Keratinocyte (primary cell): Measurements from ENCODE around the gene ACACA.

Experiments
- CTCF ChIP-seq, 3 experiments: IDR thresholded peaks in 1 of 3; conservative IDR thresholded peaks in 1 of 3; optimal IDR thresholded peaks in 1 of 3; 2 replicates in 2 of 3; 3 replicates in 1 of 3; pipeline versions ENCODE3 to v1.5.1; 2011; ENCODE audit warnings: low read length in 3 of 3, mild to moderate bottlenecking in 3 of 3, moderate library complexity in 2 of 3, control low read depth in 1 of 3, inconsistent platforms in 1 of 3; ENCODE audit not compliant: insufficient read depth in 2 of 3; ENCODE audit errors: extremely low read depth in 1 of 3
- EZH2 ChIP-seq: IDR thresholded peaks from one replicate; pipeline ENCODE4 v1.6.1; 2012; ENCODE audit warnings: inconsistent platforms, mild to moderate bottlenecking, low read length, moderate library complexity

GRCh38 chr17:37225465-37225864 lies 181.2 kb downstream of the ACACA start:
- TF ChIP-seq CTCF (optimal IDR thresholded peaks at IDR 0.05 in 1 of 3, IDR thresholded peaks at IDR 0.05 in 1 of 3, conservative IDR thresholded peaks at IDR 0.05 in 1 of 3; ENCODE audit: extremely low read depth in 1 of 3, insufficient read depth in 2 of 3, low read length in 3 of 3) (no peak), EZH2 (no peak)
